ENCODE data around the gene LIN37.

- TF ChIP-seq CTCF (IDR thresholded peaks at IDR 0.05; ENCODE audit: insufficient read depth, low read length, poor library complexity, severe bottlenecking) (no peak), EZH2phosphoT487 (conservative IDR thresholded peaks at IDR 0.05; ENCODE audit: low read length) (no peak)
Measured at GRCh38 chr19:35773020-35773806, 24.8 kb downstream of the LIN37 start.
